UCSD-AML1 (cell line): ENCODE results near the gene SERPINB6.
"Not testable (repeated sequence)": the region's sequence is repeated elsewhere in the genome, so short reads cannot be mapped to it uniquely, and the experiment has no call there.

Experiments used
- DNase-seq: peaks from one replicate; lab custom pipeline; 2025; ENCODE audit not compliant: unreplicated experiment; lab: John Stamatoyannopoulos, UW

Gene SERPINB6

DNA sequence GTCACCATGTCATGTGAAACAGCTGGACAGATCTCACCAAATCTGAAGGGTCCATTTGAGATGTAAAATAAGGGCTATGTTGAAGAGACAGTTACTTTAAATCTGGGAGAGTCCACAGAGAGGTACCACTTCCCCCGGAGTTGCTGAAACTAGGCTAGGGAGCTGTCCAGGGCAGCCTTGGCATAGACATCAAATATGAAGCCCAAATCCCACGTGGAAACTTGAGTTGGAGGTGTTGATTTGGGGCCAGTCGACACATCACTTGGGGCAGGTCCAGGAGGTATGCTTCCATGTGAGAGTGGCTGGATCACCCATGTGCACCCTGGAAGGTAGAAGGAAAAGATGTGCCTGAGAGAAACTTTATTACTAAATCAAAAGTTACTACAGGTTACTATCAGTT, 56.2 kb downstream of the SERPINB6 start:
- DNase-seq, result no peak

GRCh38 chr6:2914318-2914660, 57.1 kb downstream of the SERPINB6 start:
- DNase-seq, result no peak

DNA sequence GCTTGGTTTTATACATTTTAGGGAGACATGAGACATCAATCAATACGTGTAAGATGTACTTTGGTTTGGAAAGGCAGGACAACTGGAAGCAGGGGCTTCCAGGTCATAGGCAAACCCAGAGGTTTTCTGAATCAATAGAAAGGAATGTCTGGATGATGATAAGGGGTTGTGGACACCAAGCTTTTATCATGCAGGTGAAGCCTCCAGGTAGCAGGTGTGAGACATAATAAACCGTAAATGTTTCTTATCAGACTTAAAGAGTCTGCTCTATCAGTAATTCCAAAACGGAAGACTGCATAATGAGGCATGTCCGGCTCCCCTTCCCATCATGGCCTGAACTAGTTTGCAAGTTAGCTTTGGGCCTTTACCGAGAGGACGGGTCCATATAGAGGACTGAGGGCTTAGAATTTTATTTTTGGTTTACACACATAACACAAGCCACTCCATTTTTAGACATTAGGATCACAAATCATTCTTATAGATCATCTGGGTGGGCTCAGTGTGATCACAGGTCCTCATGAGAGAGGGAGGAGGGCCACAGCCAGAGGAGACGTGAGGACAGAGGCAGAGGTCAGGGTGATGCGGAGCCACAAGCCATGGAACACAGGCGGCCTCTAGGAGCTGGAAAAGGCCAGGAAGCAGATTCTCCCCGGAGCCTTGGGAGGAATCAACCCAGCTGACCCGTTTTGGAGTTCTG, 57.6 kb downstream of the SERPINB6 start:
- no peak for DNase-seq

DNA sequence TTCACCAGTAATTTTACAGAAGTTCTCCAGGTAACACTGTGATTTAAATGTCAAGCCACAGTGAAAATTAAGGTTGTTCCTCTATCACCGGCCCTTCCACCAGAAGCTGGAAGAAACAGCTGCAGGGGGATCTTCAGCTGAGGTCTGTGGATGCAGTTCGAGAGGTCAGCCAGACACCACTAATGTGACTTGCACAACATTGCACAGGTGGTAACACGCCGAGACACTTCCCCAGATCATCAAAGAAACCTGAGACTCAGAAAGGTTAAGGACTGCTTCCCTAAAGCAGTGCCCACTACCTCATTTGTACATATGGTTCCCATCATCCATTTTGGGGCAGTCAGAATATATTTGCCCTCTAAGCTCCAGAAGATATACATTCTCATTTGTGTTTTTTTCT, 60.2 kb downstream of the SERPINB6 start:
- no peak for DNase-seq

- no peak for DNase-seq
Measured at GRCh38 chr6:2909718-2910117, 61.6 kb downstream of the SERPINB6 start.

DNA sequence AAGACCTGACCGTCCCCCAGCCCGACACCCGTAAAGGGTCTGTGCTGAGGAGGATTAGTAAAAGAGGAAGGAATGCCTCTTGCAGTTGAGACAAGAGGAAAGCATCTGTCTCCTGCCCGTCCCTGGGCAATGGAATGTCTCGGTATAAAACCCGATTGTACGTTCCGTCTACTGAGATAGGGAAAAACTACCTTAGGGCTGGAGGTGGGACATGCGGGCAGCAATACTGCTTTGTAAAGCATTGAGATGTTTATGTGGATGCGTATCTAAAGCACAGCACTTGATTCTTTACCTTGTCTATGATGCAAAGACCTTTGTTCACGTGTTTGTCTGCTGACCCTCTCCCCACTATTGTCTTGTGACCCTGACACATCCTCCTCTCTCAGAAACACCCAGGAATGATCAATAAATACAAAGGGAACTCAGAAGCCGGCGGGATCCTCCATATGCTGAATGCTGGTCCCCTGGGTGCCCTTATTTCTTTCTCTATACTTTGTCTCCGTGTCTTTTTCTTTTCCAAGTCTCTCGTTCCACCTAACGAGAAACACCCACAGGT, 62.2 kb downstream of the SERPINB6 start:
- DNase-seq, result not testable (repeated sequence)

DNA sequence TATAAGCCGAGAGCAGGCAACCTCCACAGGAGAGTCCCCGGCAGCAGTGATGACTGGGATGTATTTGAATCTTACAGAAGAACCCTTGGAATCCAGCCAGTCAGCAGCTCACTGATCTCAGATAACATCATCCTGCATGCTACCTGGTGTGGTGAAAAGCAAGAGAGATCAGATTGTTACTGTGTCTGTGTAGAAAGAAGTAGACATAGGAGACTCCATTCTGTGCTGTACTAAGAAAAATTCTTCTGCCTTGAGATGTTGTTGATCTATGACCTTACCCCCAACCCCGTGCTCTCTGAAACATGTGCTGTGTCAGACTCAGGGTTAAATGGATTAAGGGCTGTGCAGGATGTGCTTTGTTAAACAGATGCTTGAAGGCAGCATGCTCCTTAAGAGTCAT, 62.9 kb downstream of the SERPINB6 start:
- DNase-seq, result not testable (repeated sequence)

GRCh38 chr6:2903411-2904185, 67.8 kb downstream of the SERPINB6 start:
- not testable (repeated sequence) for DNase-seq

GRCh38 chr6:2901645-2902502, 69.5 kb downstream of the SERPINB6 start:
- not testable (repeated sequence) for DNase-seq

- no peak for DNase-seq
Measured at GRCh38 chr6:2900821-2901644, 70.3 kb downstream of the SERPINB6 start.

DNA sequence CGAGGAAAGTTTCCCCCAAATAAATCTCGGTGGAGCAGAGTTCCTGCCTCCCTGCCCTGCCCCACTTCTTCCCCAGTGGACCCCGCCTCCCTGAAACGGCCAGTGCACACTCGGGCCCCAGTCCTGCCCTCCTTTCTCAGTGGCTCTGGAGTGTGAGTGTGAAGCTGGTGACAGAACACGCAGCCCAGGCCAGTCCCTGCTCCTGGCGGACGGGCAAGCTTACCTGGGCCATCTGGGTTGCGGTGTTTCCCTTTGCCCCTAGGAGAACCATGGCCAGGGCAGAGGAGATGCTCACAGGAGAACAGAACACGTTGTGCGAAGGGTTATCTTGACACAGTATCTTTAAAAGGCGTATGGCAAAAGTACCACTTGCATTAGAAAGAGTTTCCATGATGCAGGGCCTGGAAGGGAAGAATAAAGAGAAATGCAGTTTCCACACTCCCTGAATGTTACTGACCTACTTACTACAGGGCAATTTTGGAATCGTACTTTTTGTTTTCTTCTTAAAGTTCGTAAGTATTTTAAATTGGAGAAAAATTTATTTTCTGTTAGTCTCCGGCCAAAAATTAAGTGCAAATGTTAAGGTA, 71.1 kb downstream of the SERPINB6 start:
- DNase-seq, result no peak

DNA sequence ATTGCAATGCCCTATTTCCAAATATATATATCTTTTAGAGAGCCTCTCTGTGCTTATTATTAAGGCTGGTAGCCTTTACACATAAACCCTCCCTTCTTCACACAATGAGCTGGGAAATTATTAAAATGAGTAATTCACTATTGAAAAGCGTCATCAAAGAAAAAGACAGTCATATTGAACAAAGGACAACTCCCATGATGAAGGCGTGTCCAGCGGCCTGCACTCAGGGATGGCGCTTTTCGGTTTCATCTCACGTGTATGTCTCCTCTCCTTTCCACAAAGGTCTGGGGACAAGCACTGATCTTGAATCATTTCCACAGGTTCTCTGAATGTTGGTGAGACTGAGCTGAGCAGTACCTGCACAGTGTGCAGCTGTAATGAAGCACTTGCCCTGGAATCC, 71.8 kb downstream of the SERPINB6 start:
- no peak for DNase-seq
